HepG2 (cell line): Measurements from ENCODE around the gene BCAP29. TPM values are rescaled to one million over a fixed set of nuclear protein-coding genes. Genes with fewer than 3 reads are reported as not detected.
A peak's percentile ranks its signal among the peaks of the same experiment; 100 is the strongest.

Source experiments
- BRD4 ChIP-seq: sonication (generic); formaldehyde crosslinking; IDR thresholded peaks from 2 replicates; pipeline ENCODE4 v1.4.0; 2020; ENCODE audit warnings: missing genetic modification reagents
- FOXK1 ChIP-seq: sonication (generic); formaldehyde crosslinking; IDR thresholded peaks from 2 replicates; pipeline ENCODE4 v1.4.0; 2020; ENCODE audit warnings: low read depth, missing genetic modification reagents, borderline replicate concordance
- REPIN1 ChIP-seq: sonication (generic); formaldehyde crosslinking; IDR thresholded peaks from 2 replicates; pipeline ENCODE4 v1.8.0; 2022; ENCODE audit warnings: missing genetic modification reagents, low read depth, mild to moderate bottlenecking, borderline replicate concordance
- ZNF382 ChIP-seq: sonication (generic); formaldehyde crosslinking; IDR thresholded peaks from 2 replicates; pipeline ENCODE4 v1.5.0; 2020; ENCODE audit warnings: missing genetic modification reagents, mild to moderate bottlenecking, borderline replicate concordance
- ZNF7 ChIP-seq: IDR thresholded peaks from 2 replicates; pipeline ENCODE4 v1.6.1; 2016; ENCODE audit warnings: missing biosample characterization, missing genetic modification reagents
- ZNF841 ChIP-seq: sonication (generic); formaldehyde crosslinking; IDR thresholded peaks from 2 replicates; pipeline ENCODE4 v1.8.1; 2023; ENCODE audit warnings: missing genetic modification reagents, borderline replicate concordance
- polyA plus RNA-seq, 8 experiments: library from polyadenylated mRNA; depleted of rRNA in 3 of 8; stranded (reverse) in 7 of 8; unstranded in 1 of 8; fragments of >200 nt; fragmentation: Illumina TruSeq in 4 of 8; extraction: Trizol in 4 of 8; gene quantifications; 2 replicates each; pipeline versions ENCODE4 v1.2.1 to v1.2.3, GENCODE V29; 2011 to 2016; ENCODE audit warnings: low read depth in 4 of 8, missing spikeins in 1 of 8, mixed read lengths in 1 of 8; ENCODE audit not compliant: insufficient read depth in 1 of 8
- total RNA-seq, 5 experiments: library from RNA; depleted of rRNA; stranded (reverse); fragments of >200 nt; fragmentation: Illumina TruSeq; extraction: Trizol; gene quantifications; 2 replicates each; pipeline ENCODE4 v1.2.3, GENCODE V29; 2016; ENCODE audit warnings: low read depth in 1 of 5
- TF ChIP-seq, protein P1 (sequence below): sonication (generic); formaldehyde crosslinking; IDR thresholded peaks from 2 replicates; pipeline ENCODE4 v1.9.0; 2021; ENCODE audit warnings: missing genetic modification reagents, borderline replicate concordance
- TF ChIP-seq, protein P2 (sequence below): sonication (generic); formaldehyde crosslinking; IDR thresholded peaks from 2 replicates; pipeline ENCODE4 v1.4.0; 2020; ENCODE audit warnings: low read depth, mild to moderate bottlenecking, missing genetic modification reagents
- TF ChIP-seq, protein P3 (sequence below): IDR thresholded peaks from 2 replicates; pipeline ENCODE4 v1.4.0; 2020; ENCODE audit warnings: mild to moderate bottlenecking, missing genetic modification reagents

BCAP29 gene
- total and polyA plus RNA-seq, 2 of the 13 experiments (the other 11 are each of a cell fraction or from before 2014, with no cell fraction given): 15.3 to 35.6 TPM

DNA sequence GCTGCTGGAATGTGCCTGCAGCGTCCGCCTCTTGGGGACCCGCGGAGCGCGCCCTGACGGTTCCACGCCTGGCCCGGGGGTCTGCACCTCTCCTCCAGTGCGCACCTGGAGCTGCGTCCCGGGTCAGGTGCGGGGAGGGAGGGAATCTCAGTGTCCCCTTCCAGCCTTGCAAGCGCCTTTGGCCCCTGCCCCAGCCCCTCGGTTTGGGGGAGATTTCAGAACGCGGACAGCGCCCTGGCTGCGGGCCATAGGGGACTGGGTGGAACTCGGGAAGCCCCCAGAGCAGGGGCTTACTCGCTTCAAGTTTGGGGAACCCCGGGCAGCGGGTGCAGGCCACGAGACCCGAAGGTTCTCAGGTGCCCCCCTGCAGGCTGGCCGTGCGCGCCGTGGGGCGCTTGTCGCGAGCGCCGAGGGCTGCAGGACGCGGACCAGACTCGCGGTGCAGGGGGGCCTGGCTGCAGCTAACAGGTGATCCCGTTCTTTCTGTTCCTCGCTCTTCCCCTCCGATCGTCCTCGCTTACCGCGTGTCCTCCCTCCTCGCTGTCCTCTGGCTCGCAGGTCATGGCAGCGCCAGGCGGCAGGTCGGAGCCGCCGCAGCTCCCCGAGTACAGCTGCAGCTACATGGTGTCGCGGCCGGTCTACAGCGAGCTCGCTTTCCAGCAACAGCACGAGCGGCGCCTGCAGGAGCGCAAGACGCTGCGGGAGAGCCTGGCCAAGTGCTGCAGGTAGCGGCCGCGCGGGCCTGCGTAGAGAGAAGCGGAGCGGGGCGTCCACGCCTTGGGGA, 81.2 kb downstream of the BCAP29 start (continued):
- TF ChIP-seq, protein P1, sequence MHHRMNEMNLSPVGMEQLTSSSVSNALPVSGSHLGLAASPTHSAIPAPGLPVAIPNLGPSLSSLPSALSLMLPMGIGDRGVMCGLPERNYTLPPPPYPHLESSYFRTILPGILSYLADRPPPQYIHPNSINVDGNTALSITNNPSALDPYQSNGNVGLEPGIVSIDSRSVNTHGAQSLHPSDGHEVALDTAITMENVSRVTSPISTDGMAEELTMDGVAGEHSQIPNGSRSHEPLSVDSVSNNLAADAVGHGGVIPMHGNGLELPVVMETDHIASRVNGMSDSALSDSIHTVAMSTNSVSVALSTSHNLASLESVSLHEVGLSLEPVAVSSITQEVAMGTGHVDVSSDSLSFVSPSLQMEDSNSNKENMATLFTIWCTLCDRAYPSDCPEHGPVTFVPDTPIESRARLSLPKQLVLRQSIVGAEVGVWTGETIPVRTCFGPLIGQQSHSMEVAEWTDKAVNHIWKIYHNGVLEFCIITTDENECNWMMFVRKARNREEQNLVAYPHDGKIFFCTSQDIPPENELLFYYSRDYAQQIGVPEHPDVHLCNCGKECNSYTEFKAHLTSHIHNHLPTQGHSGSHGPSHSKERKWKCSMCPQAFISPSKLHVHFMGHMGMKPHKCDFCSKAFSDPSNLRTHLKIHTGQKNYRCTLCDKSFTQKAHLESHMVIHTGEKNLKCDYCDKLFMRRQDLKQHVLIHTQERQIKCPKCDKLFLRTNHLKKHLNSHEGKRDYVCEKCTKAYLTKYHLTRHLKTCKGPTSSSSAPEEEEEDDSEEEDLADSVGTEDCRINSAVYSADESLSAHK (CRISPR knock-in tag): no peak
- TF ChIP-seq, protein P2, sequence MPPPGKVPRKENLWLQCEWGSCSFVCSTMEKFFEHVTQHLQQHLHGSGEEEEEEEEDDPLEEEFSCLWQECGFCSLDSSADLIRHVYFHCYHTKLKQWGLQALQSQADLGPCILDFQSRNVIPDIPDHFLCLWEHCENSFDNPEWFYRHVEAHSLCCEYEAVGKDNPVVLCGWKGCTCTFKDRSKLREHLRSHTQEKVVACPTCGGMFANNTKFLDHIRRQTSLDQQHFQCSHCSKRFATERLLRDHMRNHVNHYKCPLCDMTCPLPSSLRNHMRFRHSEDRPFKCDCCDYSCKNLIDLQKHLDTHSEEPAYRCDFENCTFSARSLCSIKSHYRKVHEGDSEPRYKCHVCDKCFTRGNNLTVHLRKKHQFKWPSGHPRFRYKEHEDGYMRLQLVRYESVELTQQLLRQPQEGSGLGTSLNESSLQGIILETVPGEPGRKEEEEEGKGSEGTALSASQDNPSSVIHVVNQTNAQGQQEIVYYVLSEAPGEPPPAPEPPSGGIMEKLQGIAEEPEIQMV: no peak
- TF ChIP-seq ZNF7 (no peak), REPIN1 (CRISPR knock-in tag) (peak; percentile 72; the same call in 1 of the 2 replicates), BRD4 (no peak), FOXK1 (no peak), ZNF841 (CRISPR knock-in tag) (no peak), ZNF382 (CRISPR knock-in tag) (no peak)
- TF ChIP-seq, protein P3, sequence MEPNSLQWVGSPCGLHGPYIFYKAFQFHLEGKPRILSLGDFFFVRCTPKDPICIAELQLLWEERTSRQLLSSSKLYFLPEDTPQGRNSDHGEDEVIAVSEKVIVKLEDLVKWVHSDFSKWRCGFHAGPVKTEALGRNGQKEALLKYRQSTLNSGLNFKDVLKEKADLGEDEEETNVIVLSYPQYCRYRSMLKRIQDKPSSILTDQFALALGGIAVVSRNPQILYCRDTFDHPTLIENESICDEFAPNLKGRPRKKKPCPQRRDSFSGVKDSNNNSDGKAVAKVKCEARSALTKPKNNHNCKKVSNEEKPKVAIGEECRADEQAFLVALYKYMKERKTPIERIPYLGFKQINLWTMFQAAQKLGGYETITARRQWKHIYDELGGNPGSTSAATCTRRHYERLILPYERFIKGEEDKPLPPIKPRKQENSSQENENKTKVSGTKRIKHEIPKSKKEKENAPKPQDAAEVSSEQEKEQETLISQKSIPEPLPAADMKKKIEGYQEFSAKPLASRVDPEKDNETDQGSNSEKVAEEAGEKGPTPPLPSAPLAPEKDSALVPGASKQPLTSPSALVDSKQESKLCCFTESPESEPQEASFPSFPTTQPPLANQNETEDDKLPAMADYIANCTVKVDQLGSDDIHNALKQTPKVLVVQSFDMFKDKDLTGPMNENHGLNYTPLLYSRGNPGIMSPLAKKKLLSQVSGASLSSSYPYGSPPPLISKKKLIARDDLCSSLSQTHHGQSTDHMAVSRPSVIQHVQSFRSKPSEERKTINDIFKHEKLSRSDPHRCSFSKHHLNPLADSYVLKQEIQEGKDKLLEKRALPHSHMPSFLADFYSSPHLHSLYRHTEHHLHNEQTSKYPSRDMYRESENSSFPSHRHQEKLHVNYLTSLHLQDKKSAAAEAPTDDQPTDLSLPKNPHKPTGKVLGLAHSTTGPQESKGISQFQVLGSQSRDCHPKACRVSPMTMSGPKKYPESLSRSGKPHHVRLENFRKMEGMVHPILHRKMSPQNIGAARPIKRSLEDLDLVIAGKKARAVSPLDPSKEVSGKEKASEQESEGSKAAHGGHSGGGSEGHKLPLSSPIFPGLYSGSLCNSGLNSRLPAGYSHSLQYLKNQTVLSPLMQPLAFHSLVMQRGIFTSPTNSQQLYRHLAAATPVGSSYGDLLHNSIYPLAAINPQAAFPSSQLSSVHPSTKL (CRISPR knock-in tag): peak; percentile 39; the same call in 1 of the 2 replicates
